Effector CD8-positive, alpha-beta T cell (primary cell): ENCODE results near the gene OPCML.

Source experiments
- DNase-seq: peaks from one replicate; lab custom pipeline; 2025; lab: John Stamatoyannopoulos, UW

Gene OPCML

GRCh38 chr11:133541021-133541719, 8.9 kb upstream of the OPCML start:
- no peak for DNase-seq

- DNase-seq: no peak
These were observed 3.9 kb upstream of the OPCML start for GRCh38 chr11:133536198-133536597.

- DNase-seq: no peak
These were observed 904 bp upstream of the OPCML start for GRCh38 chr11:133533205-133533604.

GRCh38 chr11:133531458-133531857, 843 bp downstream of the OPCML start:
- DNase-seq: no peak

- DNase-seq: no peak
These were observed 1.8 kb downstream of the OPCML start for GRCh38 chr11:133530501-133530835.

GRCh38 chr11:133529807-133530500, 2.3 kb downstream of the OPCML start:
- no peak for DNase-seq

GRCh38 chr11:133526790-133527189, 5.5 kb downstream of the OPCML start:
- no peak for DNase-seq

- DNase-seq: no peak
These were observed 6.3 kb downstream of the OPCML start for GRCh38 chr11:133525976-133526375.

GRCh38 chr11:133524488-133524887, 7.8 kb downstream of the OPCML start:
- no peak for DNase-seq

- DNase-seq: no peak
These were observed 10.0 kb downstream of the OPCML start for GRCh38 chr11:133522344-133522743.

GRCh38 chr11:133521502-133521901, 10.8 kb downstream of the OPCML start:
- DNase-seq: no peak

- no peak for DNase-seq
These were observed 11.6 kb downstream of the OPCML start for GRCh38 chr11:133520707-133521106.

GRCh38 chr11:133519560-133519959, 12.7 kb downstream of the OPCML start:
- no peak for DNase-seq

GRCh38 chr11:133518702-133519264, 13.5 kb downstream of the OPCML start:
- no peak for DNase-seq

- no peak for DNase-seq
These were observed 15.5 kb downstream of the OPCML start for GRCh38 chr11:133516845-133517244.

- no peak for DNase-seq
These were observed 17.2 kb downstream of the OPCML start for GRCh38 chr11:133515107-133515506.

- DNase-seq: no peak
These were observed 22.2 kb downstream of the OPCML start for GRCh38 chr11:133509924-133510697.

- no peak for DNase-seq
These were observed 23.8 kb downstream of the OPCML start for GRCh38 chr11:133508468-133508867.

GRCh38 chr11:133507185-133507584, 25.1 kb downstream of the OPCML start:
- no peak for DNase-seq

GRCh38 chr11:133506551-133507094, 25.7 kb downstream of the OPCML start:
- no peak for DNase-seq

- DNase-seq: no peak
These were observed 26.3 kb downstream of the OPCML start for GRCh38 chr11:133506023-133506422.

GRCh38 chr11:133504906-133505305, 27.4 kb downstream of the OPCML start:
- no peak for DNase-seq
